ENCODE results near the gene SHISA6.

- TF ChIP-seq CTCF (IDR thresholded peaks at IDR 0.05) (no peak), EZH2 (IDR thresholded peaks at IDR 0.05) (no peak), EZH2phosphoT487 (IDR thresholded peaks at IDR 0.05) (no peak)
These were observed 131.7 kb downstream of the SHISA6 start for GRCh38 chr17:11372692-11373091.
